SK-N-SH treated with all-trans-retinoic acid at 6 μM for 48 hours (cell line): ENCODE measurements around the gene EPHB4.

ENCODE experiments used
- ARNTL ChIP-seq: fragments of 450-650 bp; formaldehyde crosslinking; IDR thresholded peaks from 2 replicates; pipeline ENCODE4 v1.5.0; 2020; ENCODE audit warnings: low read depth, mild to moderate bottlenecking, moderate library complexity, borderline replicate concordance
- BACH2 ChIP-seq: fragments of 250-450 bp; sonication (Bioruptor Pico); IDR thresholded peaks from 2 replicates; pipeline ENCODE4 v1.9.0; 2021; ENCODE audit warnings: mild to moderate bottlenecking, borderline replicate concordance
- CSDC2 ChIP-seq: fragments of 250-450 bp; sonication (Bioruptor Pico); IDR thresholded peaks from 2 replicates; pipeline ENCODE4 v1.5.0; 2020; ENCODE audit warnings: mild to moderate bottlenecking, moderate library complexity
- TCF4 ChIP-seq: fragments of 250-450 bp; sonication (Bioruptor Pico); IDR thresholded peaks from 2 replicates; pipeline ENCODE4 v1.8.0; 2021; ENCODE audit warnings: mild to moderate bottlenecking, moderate library complexity, borderline replicate concordance

DNA sequence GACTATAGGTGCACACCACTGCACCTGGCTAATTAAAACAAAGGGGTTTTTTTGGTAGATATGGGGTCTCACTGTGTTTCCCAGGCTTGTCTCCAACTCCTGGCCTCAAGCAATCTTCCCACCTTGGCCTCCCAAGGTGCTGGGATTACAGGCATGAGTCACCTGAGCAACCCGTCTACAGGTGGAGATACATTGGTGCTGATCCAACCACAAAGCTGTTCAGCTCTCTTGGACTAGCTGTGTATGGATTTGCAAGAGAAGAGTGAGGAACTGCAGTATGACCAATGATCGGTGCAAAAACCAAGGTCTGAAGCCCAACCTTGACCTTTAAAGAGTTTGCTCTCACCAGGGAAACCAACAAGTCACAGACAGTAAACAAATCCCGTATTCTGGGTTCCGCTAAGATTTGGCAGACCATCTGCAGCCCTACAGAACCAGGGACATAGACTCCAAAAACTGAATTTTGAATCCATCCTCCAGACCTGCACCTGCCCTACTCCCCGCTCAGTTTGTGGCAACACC, 18.9 kb downstream of the EPHB4 start:
- TF ChIP-seq ARNTL (CRISPR knock-in tag) = no peak
- no peak for TF ChIP-seq BACH2 (CRISPR knock-in tag)
- no peak for TF ChIP-seq TCF4
- TF ChIP-seq CSDC2 (CRISPR knock-in tag) = no peak
